Heart left ventricle (tissue), 16 donors: ENCODE results near the gene KLHL26. TPM values are rescaled to one million over a fixed set of nuclear protein-coding genes. Genes with fewer than 3 reads are reported as not detected.

Experiments
- ATAC-seq, 4 donors: fragments of 200-7000 bp; cut with Tn5 transposase; one replicate each; pipeline ENCODE4 v1.9.1; 2020 to 2022; ENCODE audit warnings: moderate library complexity in 4 of 4, mild to moderate bottlenecking in 3 of 4, moderate number of reproducible peaks in 1 of 4
- DNase-seq, 5 donors: peaks; one replicate each; pipeline ENCODE4 v3.0.0-alpha.2; 2020
- H3K27ac ChIP-seq, 12 donors: fragments of 200-600 bp; sonication (generic) in 4 of 12; one replicate each; pipeline versions ENCODE4 v1.5.0 to v1.8.0; 2016 to 2022; ENCODE audit warnings: mild to moderate bottlenecking in 2 of 12
- H3K27me3 ChIP-seq, 9 donors: fragments of 200-600 bp; sonication (generic) in 2 of 9; one replicate each; pipeline versions ENCODE4 v1.5.1 to v1.8.0; 2016 to 2022; ENCODE audit warnings: mild to moderate bottlenecking in 3 of 9
- H3K36me3 ChIP-seq, 9 donors: fragments of 200-600 bp; sonication (generic) in 2 of 9; one replicate each; pipeline versions ENCODE4 v1.5.0 to v1.8.0; 2018 to 2022; ENCODE audit warnings: mild to moderate bottlenecking in 2 of 9
- H3K4me1 ChIP-seq, 12 donors: fragments of 200-600 bp; sonication (generic) in 4 of 12; one replicate each; pipeline versions ENCODE4 v1.5.0 to v1.8.0; 2016 to 2022; ENCODE audit warnings: mild to moderate bottlenecking in 3 of 12
- H3K4me3 ChIP-seq, 12 donors: fragments of 200-600 bp; sonication (generic) in 4 of 12; one replicate each; pipeline versions ENCODE4 v1.5.0 to v1.8.0; 2017 to 2022; ENCODE audit warnings: mild to moderate bottlenecking in 9 of 12, moderate library complexity in 4 of 12
- H3K9me3 ChIP-seq, 12 donors: fragments of 200-600 bp; sonication (generic) in 4 of 12; one replicate each; pipeline versions ENCODE4 v1.5.0 to v1.8.0; 2016 to 2022; ENCODE audit warnings: mild to moderate bottlenecking in 1 of 12
- CTCF ChIP-seq, 12 donors: fragments of 200-600 bp; sonication (generic) in 4 of 12; IDR thresholded peaks; one replicate each; pipeline versions ENCODE4 v1.5.0 to v1.8.0; 2018 to 2022; ENCODE audit warnings: antibody characterized with exemption in 12 of 12, mild to moderate bottlenecking in 5 of 12
- POLR2A ChIP-seq, 2 donors: fragments of 450-650 bp; IDR thresholded peaks; one replicate each; pipeline ENCODE4 v1.6.1; 2017; ENCODE audit warnings: antibody characterized with exemption in 2 of 2, mild to moderate bottlenecking in 2 of 2, moderate library complexity in 2 of 2
- WGBS, 4 donors: extraction: QIAGEN DNeasy Blood & Tissue Kit in 2 of 4; methylation state at CpG; one replicate each; pipeline versions ENCODE4 v1.1.5 to v1.1.7; 2013 to 2018; 5-methylcytosine and 5-hydroxymethylcytosine counted together
- intact Hi-C, 10 donors: fragments of 100-400 bp; cut with DNase I; formaldehyde crosslinking; loops; one replicate each; pipeline versions ENCODE4 v1.11.1 to v1.14.2; 2022
- polyA plus RNA-seq, 2 donors: library from polyadenylated mRNA; stranded (reverse); fragments of 200-250 nt; gene quantifications; one replicate each; pipeline ENCODE4 v1.2.3, GENCODE V29; 2013
- total RNA-seq, 9 donors: library from RNA; depleted of rRNA in 2 of 9; stranded (reverse); fragments of >200 nt in 2 of 9; fragmentation: NEBNext Ultra II Directional in 3 of 9; extraction: Animal tissue kit (Norgen Biotek cat#: 25700) in 3 of 9; gene quantifications; one replicate each; pipeline versions ENCODE4 v1.1.0 to v1.2.4, GENCODE V29; 2016 to 2023
- donor health status: ischemic (EF 13 %, LVEDD 7.1; RV severe dilation, severe dysfunction).
- donor health status: healthy with polysubstance abuse.
- donor health status: DM: no; HTN: yes; CAD: no.
- donor health status: DM: no; HTN: no; CAD: no.
- donor health status: ischemic (EF 25% LVEDD 6.9; RV normal size, moderate dysfunction).
- donor health status: ischemic (EF 25% LVEDD 5.7; RV mildly dilated, moderate dysfunction).
- donor health status: healthy.
- donor health status: DM: yes; HTN: yes; CAD: no.
- donor health status: ischemic (EF 35%, LVEDD 5.7; RV mildly dilated, moderate dysfunction).
- donor health status: nonischemic (EF 11% LVEDD 7.7; RV severe dilation, severe dysfunction).
- donor health status: DM: yes; HTN: yes; CAD: no.
- donor health status: PGD.
- donor health status: ischemic (EF 29% LVEDD 5.4; RV normal size, mild dysfunction).
- donor health status: nonischemic (EF 23%, LVEDD 6.1; RV moderate dilation, normal function).

KLHL26 gene
- total and polyA plus RNA-seq, 11 donors = 2.8 to 11.4 (median 5.8) TPM

- Histone ChIP-seq H3K27ac (peak overlapping the region; percentile 67 to 97 (median 82)), H3K4me3 (peak overlapping the region in 10 of 12 donors; percentile 0 to 45 (median 24)), H3K4me1 (peaks cover 3 to 51% (median 35%) of the 10 kb centered on the region in 12 donors), H3K36me3 (no peaks in the 10 kb centered on the region), H3K27me3 (no peaks in the 10 kb centered on the region), H3K9me3 (no peaks in the 10 kb centered on the region)
- intact Hi-C loops = loop anchor here in 1 of 10 donors (10.0 kb wide), 1 partner anchor 56 kb away; no protein-coding TSS in a partner anchor
- WGBS, 4 donors = 35 to 55% (median 49%) methylated on average over 26 to 34 of the region's 34 CpGs
- TF ChIP-seq CTCF (IDR thresholded peaks at IDR 0.05) (no peak), POLR2A (IDR thresholded peaks at IDR 0.05) (no peak)
- ATAC-seq = peak; percentile 12 to 79 (median 78)
- DNase-seq = peak; percentile 79 to 92 (median 86)
These were observed 13.7 kb downstream of the KLHL26 start for GRCh38 chr19:18650468-18651041.

GRCh38 chr19:18651300-18651699, 14.5 kb downstream of the KLHL26 start:
- Histone ChIP-seq H3K36me3 (no peaks in the 10 kb centered on the region), H3K4me1 (peaks cover 3 to 52% (median 35%) of the 10 kb centered on the region in 12 donors), H3K4me3 (peak overlapping the region in 2 of 12 donors; percentile 3 to 45), H3K27ac (peak overlapping the region in 11 of 12 donors; percentile 67 to 97 (median 83)), H3K27me3 (no peaks in the 10 kb centered on the region), H3K9me3 (no peaks in the 10 kb centered on the region)
- WGBS, 4 donors = 94 to 100% (median 97%) methylated on average over 1 of the region's 1 CpG; no CpG with 5 or more reads in 1 of the 4 donors
- intact Hi-C loops = loop anchor here in 1 of 10 donors (10.0 kb wide), 1 partner anchor 56 kb away; no protein-coding TSS in a partner anchor
- no peak for TF ChIP-seq POLR2A (IDR thresholded peaks at IDR 0.05)
- no peak for TF ChIP-seq CTCF (IDR thresholded peaks at IDR 0.05)
- no peak for DNase-seq
- ATAC-seq = no peak

- WGBS, 4 donors = 82 to 88% (median 84%) methylated on average over 5 to 6 of the region's 6 CpGs
- no peak for TF ChIP-seq CTCF (IDR thresholded peaks at IDR 0.05)
- TF ChIP-seq POLR2A (IDR thresholded peaks at IDR 0.05) = no peak
- H3K27ac ChIP-seq = peak overlapping the region in 9 of 12 donors; percentile 73 to 97 (median 88)
- no peak for DNase-seq
- no peak overlapping the region for H3K4me3 ChIP-seq
- H3K9me3 ChIP-seq = no peaks in the 10 kb centered on the region
- no peaks in the 10 kb centered on the region for H3K27me3 ChIP-seq
- no peaks in the 10 kb centered on the region for H3K36me3 ChIP-seq
- peaks cover 3 to 55% (median 37%) of the 10 kb centered on the region in 12 donors for H3K4me1 ChIP-seq
- intact Hi-C loops = loop anchor here in 1 of 10 donors (10.0 kb wide), 1 partner anchor 57 kb away; no protein-coding TSS in a partner anchor
- ATAC-seq = no peak
These were observed 14.9 kb downstream of the KLHL26 start for GRCh38 chr19:18651733-18652132.

GRCh38 chr19:18653853-18654252, 17.0 kb downstream of the KLHL26 start:
- Histone ChIP-seq H3K27ac (no peak overlapping the region), H3K4me1 (peaks cover 3 to 62% (median 45%) of the 10 kb centered on the region in 12 donors), H3K36me3 (no peaks in the 10 kb centered on the region), H3K4me3 (no peak overlapping the region), H3K27me3 (no peaks in the 10 kb centered on the region), H3K9me3 (no peaks in the 10 kb centered on the region)
- ATAC-seq (no peak), DNase-seq (no peak)
- intact Hi-C loops = loop anchor here in 1 of 10 donors (10.0 kb wide), 1 partner anchor 59 kb away; no protein-coding TSS in a partner anchor
- WGBS, 4 donors = 95 to 100% (median 99%) methylated on average over 1 of the region's 1 CpG
- TF ChIP-seq CTCF (IDR thresholded peaks at IDR 0.05) (no peak), POLR2A (IDR thresholded peaks at IDR 0.05) (no peak)
